Fibroblast of skin of back (primary cell): ENCODE measurements around the gene SRRM3.
A peak's percentile ranks its signal among the peaks of the same experiment; 100 is the strongest.
"Not testable (repeated sequence)": the region's sequence is repeated elsewhere in the genome, so short reads cannot be mapped to it uniquely, and the experiment has no call there.

ENCODE experiments used
- DNase-seq: peaks from one replicate; pipeline ENCODE4 v3.0.0-alpha.2; 2013

SRRM3 gene

DNA sequence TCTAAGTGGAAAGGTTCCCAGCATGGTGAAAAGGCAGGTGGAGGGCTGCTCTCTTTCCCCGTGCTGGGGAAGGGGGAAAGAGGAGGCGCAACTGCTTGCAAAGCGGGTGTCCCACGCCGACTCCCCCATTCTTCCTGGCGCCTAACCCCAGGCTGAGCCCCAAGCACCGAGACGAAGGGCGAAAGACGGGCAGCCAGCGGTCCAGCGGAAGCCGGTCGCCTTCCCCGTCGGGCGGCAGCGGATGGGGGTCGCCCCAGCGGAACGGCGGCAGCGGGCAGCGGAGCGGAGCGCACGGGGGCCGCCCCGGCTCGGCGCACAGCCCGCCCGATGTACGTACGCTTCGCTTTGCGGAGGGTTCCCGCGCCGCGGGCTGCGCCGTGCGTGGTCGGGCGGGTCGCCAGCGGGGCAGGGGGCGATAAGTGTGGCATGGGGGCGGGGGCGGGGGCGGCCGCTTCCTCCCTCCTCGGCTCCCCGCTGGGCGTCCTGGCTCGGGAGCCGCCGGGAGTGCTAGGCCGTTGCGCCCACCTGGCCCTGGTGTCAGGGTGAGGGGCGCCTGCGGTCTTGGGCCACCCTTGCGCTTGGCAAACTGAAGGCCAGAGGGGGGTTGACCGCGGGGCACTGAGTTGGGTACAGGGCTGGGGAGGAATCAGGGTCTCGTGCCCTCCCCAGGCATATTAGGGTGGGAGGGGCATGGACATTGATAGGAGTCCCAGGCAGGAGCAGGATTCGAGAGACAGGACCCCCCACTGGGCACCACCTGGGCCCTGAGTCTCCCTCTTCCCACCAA is 65.6 kb downstream of the SRRM3 start:
- DNase-seq = no peak

- no peak for DNase-seq
These were observed 66.1 kb downstream of the SRRM3 start for GRCh38 chr7:76267894-76268183.

DNA sequence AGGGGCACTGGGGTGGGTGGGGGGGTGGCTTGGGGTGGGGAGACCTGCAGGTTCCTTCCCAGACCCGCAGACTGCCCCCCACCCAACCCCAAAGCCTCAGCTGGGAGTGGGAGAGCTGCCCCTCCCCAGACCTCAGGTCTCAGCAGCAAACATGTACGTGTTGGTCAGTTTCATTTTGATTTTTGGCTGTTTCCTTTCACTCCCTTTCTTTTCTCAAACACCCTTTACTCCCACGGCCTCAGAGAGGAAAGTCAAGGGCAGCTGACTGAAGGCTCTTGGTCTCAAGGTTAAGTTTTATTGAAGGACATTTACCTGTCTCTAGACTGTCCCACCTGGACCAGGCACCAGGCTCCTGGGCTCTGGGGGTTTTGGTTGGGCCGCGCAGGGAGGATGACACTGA is 66.7 kb downstream of the SRRM3 start:
- DNase-seq = no peak

- no peak for DNase-seq
These were observed 68.2 kb downstream of the SRRM3 start for GRCh38 chr7:76269895-76270294.

GRCh38 chr7:76271384-76271783 is 69.7 kb downstream of the SRRM3 start:
- not testable (repeated sequence) for DNase-seq

DNA sequence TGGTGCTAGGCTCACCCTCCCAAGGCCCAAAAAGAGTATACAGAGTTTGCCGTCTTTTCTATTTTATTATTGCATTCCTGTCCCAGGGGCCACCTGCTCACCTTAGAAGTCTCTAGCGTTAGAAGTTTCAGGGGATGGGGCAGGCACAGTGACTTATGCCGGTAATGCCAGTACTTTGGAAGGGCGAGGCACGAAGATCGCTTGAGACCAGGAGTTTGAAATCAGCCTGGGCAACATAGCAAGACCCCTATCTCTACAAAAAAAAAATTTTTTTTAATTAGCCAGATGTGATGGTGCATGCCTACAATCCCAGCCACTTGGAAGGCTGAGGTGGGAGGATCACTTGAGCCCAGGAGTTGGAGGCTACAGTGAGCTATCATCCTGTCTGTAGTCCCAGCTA is 70.4 kb downstream of the SRRM3 start:
- DNase-seq = no peak

GRCh38 chr7:76272851-76273497 is 71.3 kb downstream of the SRRM3 start:
- no peak for DNase-seq

- DNase-seq = no peak
These were observed 71.8 kb downstream of the SRRM3 start for GRCh38 chr7:76273503-76273902.

GRCh38 chr7:76278540-76278939 is 76.8 kb downstream of the SRRM3 start:
- no peak for DNase-seq

GRCh38 chr7:76280408-76280807 is 78.7 kb downstream of the SRRM3 start:
- no peak for DNase-seq

- no peak for DNase-seq
These were observed 79.5 kb downstream of the SRRM3 start for GRCh38 chr7:76281006-76281705.

DNA sequence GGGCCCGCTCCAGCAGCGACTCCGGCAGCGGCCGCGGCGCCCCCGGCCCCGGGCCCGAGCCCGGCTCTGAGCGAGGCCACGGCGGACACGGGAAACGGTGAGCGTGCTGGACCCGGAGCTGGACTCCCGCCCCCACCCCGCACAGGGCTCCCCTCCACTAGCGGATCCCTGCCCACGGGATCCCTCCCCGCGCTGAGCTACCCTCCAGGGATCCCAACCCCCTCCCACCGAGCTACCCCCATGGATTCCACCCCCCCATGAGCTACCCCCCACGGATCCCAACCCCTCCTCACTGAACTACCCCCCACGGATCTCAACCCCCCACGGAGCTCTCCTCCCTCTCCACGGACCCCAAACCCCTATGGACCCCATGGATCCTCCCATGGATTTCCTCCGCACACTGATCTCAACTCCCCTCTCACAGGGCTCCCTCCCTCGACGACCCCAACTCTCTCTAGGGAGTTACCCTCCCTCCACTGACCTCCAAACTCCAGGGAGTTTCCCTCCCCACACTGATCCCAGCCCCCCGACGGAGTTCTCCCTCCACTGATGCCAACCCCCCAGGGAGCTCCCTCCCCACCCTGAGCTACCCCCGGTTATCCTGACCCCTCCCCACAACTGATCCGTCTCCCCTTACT is 80.1 kb downstream of the SRRM3 start:
- DNase-seq = no peak

- no peak for DNase-seq
These were observed 80.9 kb downstream of the SRRM3 start for GRCh38 chr7:76282344-76283253.

GRCh38 chr7:76283254-76284159 is 81.8 kb downstream of the SRRM3 start:
- no peak for DNase-seq

DNA sequence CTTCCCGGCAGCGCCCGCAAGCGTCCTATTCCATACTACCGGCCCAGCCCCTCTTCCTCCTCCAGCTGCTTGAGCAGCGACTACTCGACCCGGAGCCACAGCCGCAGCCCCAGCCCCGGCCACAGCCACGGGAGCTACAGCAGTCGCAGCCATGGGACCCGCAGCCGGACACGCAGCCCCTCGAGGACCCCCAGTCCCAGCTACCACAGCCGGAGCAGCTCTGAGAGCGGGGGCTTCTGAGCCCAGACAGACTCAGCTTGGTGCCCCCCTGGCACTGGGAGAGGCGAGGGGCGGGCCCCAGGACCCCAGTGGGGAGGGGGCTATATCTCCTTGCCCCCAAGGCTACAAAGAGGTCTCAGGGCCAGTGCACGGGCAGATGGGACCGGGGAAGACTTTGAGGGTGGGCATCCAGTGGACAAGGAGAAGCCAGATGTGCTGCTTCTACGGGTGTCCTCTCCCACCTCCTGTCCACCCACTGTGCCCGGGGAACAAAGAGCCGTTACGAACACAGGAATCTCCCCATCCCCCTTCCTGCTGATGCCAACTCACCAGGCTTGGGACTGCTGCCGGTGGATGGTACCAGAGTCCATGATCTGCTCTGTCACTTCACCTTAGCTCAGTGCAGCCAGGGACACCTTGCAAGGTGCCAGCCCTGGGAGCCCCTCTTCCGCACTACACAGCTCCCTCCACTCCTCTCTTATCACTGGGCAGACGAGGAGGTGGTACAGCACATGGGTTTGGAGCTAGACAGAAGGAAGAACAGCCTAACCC is 84.1 kb downstream of the SRRM3 start:
- DNase-seq = no peak

GRCh38 chr7:76286842-76287403 is 85.2 kb downstream of the SRRM3 start:
- DNase-seq = no peak

DNA sequence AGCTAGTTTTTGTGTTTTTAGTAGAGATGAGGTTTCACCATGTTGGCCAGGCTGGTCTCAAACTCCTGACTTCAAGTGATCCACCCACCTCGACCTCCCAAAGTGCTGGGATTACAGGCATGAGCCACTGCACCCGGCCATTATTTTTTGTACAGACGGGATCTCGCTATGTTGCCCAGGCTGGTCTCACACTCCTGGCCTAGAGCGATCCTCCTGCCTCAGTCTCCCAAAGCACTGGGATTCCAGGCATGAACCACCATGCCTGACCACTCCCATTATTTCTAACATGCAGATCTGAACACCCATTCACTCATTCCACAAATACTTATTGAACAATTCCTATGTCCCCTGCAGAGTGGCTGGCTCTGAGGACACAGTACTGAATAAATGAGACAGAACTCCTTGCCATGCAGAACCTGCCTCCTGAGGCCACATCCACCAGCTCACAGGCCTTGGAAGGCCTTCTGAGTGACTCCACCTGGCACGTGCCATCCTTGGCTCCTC is 89.2 kb downstream of the SRRM3 start:
- DNase-seq = peak; percentile 65

GRCh38 chr7:76291351-76292212 is 89.9 kb downstream of the SRRM3 start:
- DNase-seq = peak; percentile 99

- no peak for DNase-seq
These were observed 90.5 kb downstream of the SRRM3 start for GRCh38 chr7:76292213-76292573.
